OCI-M2 (cell line): ENCODE data around the gene RIPK3.
"Not testable (repeated sequence)": the region's sequence is repeated elsewhere in the genome, so short reads cannot be mapped to it uniquely, and the experiment has no call there.

ENCODE experiments used
- DNase-seq: peaks from one replicate; lab custom pipeline; 2025; ENCODE audit not compliant: unreplicated experiment; lab: John Stamatoyannopoulos, UW

Gene RIPK3

GRCh38 chr14:24369907-24370687, 30.3 kb upstream of the RIPK3 start:
- no peak for DNase-seq

DNA sequence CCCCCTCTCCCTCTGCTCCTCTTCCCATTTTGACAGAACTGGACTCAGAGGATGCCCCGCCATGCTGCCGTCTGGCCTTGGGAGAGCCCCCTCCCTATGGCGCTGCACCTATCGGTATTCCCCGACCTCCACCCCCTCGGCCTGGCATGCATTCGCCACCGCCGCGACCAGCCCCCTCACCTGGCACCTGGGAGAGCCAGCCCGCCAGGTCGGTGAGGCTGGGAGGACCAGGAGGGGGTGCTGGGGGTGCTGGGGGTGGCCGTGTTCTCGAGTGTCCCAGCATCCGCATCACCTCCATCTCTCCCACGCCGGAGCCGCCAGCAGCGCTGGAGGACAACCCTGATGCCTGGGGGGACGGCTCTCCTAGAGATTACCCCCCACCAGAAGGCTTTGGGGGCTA, 29.7 kb upstream of the RIPK3 start:
- no peak for DNase-seq

DNA sequence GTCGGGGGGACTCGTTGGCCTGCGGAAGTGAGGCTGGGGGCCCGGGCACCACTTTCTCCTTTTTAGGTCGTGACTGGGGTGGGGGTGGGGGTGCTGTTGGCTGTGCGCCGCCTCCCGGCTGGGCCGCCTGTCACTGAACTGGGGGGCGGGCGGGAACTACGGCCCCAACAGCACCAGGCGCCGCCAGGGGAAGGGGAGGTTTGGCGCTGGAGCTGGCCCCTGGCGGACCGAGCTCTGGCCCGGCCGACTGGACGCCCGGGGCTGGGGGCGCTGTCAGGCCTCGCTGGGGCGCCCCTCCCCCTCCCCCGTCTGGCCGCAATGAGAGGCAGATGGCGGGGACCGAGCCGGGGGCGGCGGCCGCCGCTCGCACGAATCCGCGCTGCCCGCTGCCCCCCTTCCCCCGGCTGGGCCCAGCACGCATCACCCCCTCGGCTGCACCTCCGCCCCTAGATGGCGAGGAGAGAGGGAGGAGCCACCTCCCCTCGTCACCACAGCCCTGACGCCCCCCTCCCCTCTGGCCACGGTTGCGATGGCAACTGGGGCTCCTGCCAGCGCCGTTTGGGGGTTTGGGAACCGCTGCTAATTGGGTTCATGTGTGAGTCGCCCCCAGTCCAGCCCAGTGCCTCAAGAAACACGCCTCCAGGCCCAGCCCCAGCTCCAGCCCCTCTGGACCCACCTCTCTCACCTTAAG, 28.9 kb upstream of the RIPK3 start:
- DNase-seq, result no peak

DNA sequence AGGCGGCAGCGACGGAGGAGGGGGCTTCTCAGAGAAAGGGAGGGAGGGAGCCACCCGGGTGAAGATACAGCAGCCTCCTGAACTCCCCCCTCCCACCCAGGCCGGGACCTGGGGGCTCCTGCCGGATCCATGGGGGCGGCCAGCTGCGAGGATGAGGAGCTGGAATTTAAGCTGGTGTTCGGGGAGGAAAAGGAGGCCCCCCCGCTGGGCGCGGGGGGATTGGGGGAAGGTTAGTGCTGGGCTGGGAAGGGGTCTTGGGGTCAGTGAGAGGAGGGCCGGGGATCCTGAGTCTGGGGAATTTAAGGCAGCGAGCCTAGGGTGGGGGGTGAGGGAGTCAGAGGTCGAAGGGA, 28.4 kb upstream of the RIPK3 start:
- no peak for DNase-seq

DNA sequence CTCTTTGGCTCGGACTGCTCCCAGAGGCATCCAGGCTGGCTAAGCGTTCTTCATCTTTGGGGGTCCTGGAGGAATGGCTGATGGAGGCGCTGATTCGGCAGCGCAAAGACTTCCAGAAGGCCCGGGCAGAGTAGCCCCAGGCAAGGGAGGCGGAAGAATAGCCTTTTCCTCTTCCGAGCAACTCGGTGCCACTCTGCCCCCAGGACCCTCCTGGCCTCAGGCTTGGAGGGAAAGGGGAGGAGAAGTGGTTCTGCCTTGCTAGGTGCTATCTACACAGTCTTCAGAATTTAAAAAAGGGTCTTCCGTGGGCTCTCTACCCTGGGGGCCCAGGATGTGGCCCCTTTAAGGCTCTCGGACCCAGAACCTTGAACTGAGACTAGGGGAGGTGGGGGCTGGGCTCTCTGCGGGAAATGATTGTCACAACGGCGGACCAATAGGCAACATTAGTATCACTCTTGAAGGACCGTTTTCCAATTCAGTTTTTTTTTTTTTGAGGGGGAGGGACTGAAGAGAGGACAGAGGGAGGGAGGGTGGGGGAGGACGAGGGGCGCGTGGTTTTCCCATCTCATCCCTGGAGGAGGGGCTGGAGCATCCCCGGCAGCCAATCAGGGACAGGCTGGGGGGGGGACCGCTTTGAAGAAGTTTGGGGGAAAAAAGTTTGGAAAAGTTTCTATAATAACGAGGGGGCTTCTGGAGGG, 27.9 kb upstream of the RIPK3 start, which contains the start of gene NFATC4:
TSS of gene NFATC4 (plus strand) at position 671 of the 698 bp plus-strand sequence. CDS start 157 bp downstream, outside the sequence.
- DNase-seq, result peak; percentile 93

GRCh38 chr14:24366721-24367513, 27.1 kb upstream of the RIPK3 start:
- peak; percentile 92 for DNase-seq

DNA sequence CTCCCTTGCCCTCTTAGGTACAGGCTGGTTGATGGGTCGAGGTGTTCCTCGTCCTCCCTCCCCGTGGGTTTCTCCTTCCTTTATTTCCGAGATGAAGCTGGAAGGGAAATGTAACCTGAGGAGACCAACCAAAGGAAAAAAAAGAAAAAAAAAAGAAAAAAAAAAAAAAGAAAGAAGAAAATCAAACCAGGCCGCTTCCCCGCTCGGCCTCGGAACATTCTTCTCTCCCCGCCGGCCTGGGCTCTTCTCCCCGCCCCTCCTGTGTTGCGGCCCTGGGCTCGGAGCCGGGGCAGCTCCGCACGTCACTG, 26.6 kb upstream of the RIPK3 start:
- DNase-seq, result no peak

- DNase-seq, result no peak
Observed at GRCh38 chr14:24365600-24366412, 26.0 kb upstream of the RIPK3 start.

DNA sequence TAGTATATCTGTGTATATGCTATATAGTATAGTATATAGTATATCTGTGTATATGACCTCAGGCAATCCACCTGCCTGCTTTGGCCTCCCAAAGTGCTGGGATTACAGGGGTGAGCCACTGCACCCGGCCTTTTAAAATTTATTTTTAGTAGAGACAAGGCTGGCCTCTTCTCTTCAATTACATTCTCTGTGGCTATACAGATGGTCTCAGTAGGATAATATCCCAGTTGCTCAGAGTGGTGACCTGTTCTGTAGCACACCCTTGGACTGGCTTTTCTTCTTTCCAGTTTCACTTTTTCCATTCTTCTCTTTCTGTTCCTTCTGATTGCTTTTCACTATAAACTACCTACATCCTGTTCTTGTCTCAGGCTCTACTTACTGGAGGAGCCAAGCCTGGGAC, 25.1 kb upstream of the RIPK3 start:
- no peak for DNase-seq

- no peak for DNase-seq
Observed at GRCh38 chr14:24363401-24363800, 23.6 kb upstream of the RIPK3 start.

DNA sequence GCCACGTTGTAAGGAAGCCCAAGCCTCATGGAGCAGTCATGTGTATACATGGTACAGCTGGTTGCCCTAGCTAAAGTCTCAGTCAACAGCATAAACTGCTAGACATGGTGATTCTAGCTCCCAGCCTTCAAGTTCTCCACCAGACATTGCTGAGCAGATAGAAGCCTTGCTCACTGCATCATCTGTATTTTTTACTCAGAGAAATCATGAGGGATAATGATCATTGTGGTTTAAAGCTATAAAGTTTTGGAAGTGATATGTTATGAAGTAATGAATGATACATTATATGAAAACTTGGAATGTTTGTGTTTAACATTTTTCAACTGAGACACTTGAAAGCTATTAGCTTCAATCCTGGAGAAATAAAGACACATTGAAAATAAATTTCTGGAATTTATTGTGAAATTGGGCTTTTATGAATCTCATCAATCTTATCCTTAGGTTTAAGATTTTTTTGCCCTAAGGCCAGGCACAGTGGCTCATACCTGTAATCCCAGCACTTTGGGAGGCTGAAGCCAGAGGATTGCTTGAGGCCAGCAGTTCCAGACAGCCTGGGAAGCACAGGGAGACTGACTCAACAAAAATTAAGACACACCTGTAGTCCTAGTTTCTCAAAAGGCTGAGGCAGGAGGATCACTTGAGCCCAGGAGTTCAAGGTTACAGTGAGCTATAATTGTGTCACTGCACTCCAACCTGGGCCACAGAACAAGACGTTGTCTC, 22.6 kb upstream of the RIPK3 start:
- DNase-seq, result no peak

GRCh38 chr14:24361326-24361725, 21.5 kb upstream of the RIPK3 start:
- DNase-seq, result no peak

DNA sequence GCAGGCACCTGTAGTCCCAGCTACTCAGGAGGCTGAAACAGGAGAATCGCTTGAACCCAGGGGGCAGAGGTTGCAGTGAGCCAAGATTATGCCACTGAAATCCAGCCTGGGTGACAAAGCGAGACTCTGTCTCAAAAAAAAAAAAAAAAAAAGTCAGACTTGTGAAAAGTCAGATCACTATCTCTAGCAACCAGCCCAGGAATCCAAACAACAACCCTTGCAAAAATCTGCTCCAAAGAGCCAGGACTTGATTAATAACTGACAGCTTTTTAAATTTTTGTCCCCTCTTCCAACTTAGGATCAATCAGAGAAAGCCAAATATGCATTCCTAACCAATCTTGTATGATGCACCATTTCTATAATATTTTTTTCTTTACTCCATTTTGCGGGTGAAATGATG, 20.5 kb upstream of the RIPK3 start:
- DNase-seq, result no peak

DNA sequence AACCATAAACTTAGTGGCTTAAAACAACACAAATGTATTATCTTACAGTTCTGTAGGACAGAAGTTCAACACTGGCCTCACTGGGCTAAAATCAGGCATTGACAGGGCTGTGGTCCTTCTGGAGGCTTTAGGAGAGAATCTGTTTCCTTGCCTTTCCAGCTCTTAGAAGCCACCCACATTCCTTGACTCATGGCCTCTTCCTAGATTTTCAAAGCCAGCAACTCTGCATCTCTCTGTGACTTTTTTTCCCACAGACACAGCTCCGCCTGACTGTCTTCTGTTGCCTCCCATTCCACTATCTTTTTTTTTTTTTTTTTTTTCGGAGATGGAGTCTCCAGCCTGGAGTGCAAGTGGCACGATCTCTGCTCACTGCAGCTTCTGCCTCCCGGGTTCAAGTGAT, 16.4 kb upstream of the RIPK3 start:
- no peak for DNase-seq

- DNase-seq, result no peak
Observed at GRCh38 chr14:24355009-24355408, 15.2 kb upstream of the RIPK3 start.

GRCh38 chr14:24354482-24354825, 14.7 kb upstream of the RIPK3 start:
- DNase-seq, result not testable (repeated sequence)

DNA sequence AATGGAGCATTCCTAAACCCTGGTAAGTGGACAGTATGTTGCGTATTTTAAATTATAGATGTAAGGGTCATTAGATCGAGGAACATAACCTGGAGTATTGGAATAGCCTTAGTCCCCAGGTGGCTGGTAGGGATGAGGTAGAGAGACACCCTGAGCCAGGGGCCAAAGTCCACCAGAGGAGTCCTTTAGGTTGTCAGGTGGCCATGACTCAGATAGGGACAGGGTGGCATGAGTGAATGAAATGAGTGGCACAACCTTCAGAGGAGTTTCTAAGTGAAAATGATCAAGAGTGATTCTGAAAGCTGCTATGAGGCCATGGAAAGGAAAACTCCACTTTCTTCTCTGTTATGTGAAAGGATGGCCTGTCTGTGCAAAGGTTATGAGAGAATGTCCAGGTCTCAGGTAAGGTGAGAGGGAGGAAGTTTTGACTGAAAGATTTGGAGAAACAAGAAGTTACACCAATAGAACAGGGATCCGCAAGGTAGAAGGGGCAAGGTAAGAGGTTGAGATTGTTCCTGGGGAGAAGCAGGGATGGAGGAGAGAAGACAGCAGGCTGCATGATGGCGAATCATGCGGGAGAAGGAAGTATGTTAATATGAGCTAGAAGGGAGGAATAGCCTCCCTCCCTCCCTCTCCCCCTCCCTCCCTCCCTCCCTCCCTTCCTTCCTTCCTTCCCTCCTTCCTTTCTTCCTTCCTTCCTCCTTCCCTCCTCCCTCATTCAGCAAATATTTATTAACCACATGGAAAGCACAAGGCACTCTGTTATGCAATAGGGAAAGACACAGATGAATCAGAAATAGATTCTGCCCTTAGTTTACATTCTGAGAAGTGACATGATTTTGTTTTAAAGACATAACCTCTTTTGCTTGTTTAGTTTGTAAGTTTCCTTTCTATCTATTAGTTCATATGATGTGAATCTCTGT, 14.0 kb upstream of the RIPK3 start:
- no peak for DNase-seq

- DNase-seq, result no peak
Observed at GRCh38 chr14:24351517-24351916, 11.7 kb upstream of the RIPK3 start.

- DNase-seq, result no peak
Observed at GRCh38 chr14:24349742-24350141, 10.0 kb upstream of the RIPK3 start.
